ENCODE measurements around the gene INPP5K.

INPP5K gene

DNA sequence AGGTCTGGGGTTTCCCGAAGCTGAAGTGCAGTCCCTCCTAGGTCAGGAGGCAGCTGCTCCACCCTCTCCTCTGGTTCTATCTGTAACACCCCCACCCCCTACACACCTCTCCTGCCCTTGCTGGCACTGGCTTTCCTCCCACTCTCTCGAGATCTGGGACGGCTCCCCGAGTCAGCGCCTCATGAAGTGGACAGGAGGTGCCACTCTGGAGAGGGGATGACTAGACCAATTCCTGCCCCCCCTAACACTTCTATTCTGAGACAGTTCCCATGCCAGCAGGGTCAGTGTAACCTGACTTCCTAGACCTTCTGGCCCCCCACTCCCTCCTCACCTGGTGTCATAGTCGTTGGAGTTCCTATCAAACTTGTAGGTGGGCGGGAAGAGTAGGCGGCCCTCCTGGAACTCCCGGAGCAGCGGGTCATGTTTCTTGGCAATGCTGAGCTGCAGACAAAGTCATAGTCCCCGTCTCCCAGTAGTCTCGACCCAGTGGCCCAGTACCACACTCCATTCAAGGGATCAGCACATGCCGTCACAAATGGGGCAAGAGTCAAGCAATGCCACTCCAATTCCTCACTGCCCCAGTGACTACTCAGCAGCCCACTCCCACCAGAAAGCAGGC, 9.7 kb downstream of the INPP5K start:
- Histone ChIP-seq H3K27me3 (ENCODE audit: insufficient read depth, poor library complexity, severe bottlenecking) (no peaks in the 10 kb centered on the region), H3K36me3 (ENCODE audit: low read depth) (no peaks in the 10 kb centered on the region), H3K9me3 (ENCODE audit: severe bottlenecking) (no peaks in the 10 kb centered on the region), H3K27ac (ENCODE audit: poor library complexity, severe bottlenecking) (no peak overlapping the region), H3K4me3 (ENCODE audit: severe bottlenecking) (no peak overlapping the region), H3K4me1 (ENCODE audit: insufficient read depth, poor library complexity, severe bottlenecking) (peaks cover 6% of the 10 kb centered on the region)
- TF ChIP-seq, protein P1, sequence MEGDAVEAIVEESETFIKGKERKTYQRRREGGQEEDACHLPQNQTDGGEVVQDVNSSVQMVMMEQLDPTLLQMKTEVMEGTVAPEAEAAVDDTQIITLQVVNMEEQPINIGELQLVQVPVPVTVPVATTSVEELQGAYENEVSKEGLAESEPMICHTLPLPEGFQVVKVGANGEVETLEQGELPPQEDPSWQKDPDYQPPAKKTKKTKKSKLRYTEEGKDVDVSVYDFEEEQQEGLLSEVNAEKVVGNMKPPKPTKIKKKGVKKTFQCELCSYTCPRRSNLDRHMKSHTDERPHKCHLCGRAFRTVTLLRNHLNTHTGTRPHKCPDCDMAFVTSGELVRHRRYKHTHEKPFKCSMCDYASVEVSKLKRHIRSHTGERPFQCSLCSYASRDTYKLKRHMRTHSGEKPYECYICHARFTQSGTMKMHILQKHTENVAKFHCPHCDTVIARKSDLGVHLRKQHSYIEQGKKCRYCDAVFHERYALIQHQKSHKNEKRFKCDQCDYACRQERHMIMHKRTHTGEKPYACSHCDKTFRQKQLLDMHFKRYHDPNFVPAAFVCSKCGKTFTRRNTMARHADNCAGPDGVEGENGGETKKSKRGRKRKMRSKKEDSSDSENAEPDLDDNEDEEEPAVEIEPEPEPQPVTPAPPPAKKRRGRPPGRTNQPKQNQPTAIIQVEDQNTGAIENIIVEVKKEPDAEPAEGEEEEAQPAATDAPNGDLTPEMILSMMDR (IDR thresholded peaks at IDR 0.05; ENCODE audit: poor library complexity, severe bottlenecking) = no peak
- DNase-seq (ENCODE audit: low spot score) (no peak), ATAC-seq (ENCODE audit: low read depth) (no peak)

DNA sequence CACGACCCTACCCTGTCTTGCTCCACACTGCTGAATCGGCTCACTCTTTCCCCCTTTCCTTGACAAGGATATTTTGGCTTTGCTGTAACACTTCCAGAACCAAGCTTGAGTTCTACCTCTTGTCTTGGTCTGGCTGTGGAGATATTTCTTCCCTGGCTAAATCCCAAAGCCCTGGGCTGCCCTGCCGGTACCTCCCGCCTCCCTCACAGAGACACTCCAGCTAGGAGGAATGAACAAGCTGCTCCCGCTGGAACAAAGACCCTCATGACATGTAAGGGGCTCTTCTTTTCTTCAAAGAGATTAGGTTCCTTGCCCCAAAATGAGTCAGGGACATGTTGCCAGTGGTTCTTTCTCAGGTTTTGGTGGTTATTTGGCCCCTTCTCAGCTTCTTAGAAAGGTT, 10.8 kb downstream of the INPP5K start:
- TF ChIP-seq, protein P1 (IDR thresholded peaks at IDR 0.05; ENCODE audit: poor library complexity, severe bottlenecking) = no peak
- DNase-seq (ENCODE audit: low spot score) (no peak), ATAC-seq (ENCODE audit: low read depth) (no peak)
- H3K9me3 ChIP-seq (ENCODE audit: severe bottlenecking) = no peaks in the 10 kb centered on the region
- H3K27me3 ChIP-seq (ENCODE audit: insufficient read depth, poor library complexity, severe bottlenecking) = no peaks in the 10 kb centered on the region
- no peak overlapping the region for H3K27ac ChIP-seq (ENCODE audit: poor library complexity, severe bottlenecking)
- peaks cover 3% of the 10 kb centered on the region for H3K4me1 ChIP-seq (ENCODE audit: insufficient read depth, poor library complexity, severe bottlenecking)
- H3K4me3 ChIP-seq (ENCODE audit: severe bottlenecking) = no peak overlapping the region
- H3K36me3 ChIP-seq (ENCODE audit: low read depth) = no peaks in the 10 kb centered on the region

DNA sequence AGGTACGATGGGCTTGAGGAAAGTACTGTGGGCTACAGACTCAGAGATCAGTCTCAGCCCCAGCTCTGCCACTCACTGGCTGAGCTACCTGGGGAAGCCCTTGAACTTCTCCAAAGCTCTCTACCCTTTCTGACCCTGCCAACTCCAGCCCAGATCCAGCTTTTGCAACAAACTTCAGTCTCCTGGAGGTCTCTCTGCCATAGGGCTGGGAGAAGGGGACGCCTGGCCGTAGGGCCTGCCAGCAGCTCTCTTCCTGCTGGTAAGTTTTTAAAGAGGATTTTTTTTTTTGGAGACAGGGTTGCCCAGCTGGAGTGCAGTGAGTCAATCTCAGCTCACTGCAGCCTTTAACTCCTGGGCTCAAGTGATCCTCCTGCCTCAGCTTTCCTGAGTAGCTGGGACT, 11.5 kb downstream of the INPP5K start:
- Histone ChIP-seq H3K27ac (ENCODE audit: poor library complexity, severe bottlenecking) (no peak overlapping the region), H3K27me3 (ENCODE audit: insufficient read depth, poor library complexity, severe bottlenecking) (no peaks in the 10 kb centered on the region), H3K4me3 (ENCODE audit: severe bottlenecking) (no peak overlapping the region), H3K9me3 (ENCODE audit: severe bottlenecking) (no peaks in the 10 kb centered on the region), H3K4me1 (ENCODE audit: insufficient read depth, poor library complexity, severe bottlenecking) (peaks cover 3% of the 10 kb centered on the region), H3K36me3 (ENCODE audit: low read depth) (no peaks in the 10 kb centered on the region)
- TF ChIP-seq, protein P1 (IDR thresholded peaks at IDR 0.05; ENCODE audit: poor library complexity, severe bottlenecking) = no peak
- no peak for ATAC-seq (ENCODE audit: low read depth)
- DNase-seq (ENCODE audit: low spot score) = no peak

DNA sequence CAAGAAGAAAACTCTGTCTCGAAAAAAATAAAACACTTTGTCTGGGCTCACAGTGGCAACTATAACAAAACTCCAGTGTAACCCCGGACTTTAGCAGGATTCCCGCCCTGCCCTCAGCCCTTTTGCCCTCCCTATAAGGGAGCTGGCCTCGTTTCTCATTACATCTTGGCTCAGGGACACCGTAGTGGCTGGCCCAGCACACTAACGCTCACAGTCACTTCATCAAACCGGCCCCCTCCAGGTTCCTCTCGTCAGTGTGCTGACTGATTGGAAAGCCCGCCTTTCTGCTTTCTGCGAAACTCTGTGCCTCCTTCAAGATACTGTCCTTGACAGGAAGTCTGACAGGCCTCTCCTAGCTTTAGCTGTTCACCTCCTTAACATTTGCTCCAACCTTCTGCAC, 12.7 kb downstream of the INPP5K start:
- no peaks in the 10 kb centered on the region for H3K9me3 ChIP-seq (ENCODE audit: severe bottlenecking)
- ATAC-seq (ENCODE audit: low read depth) (no peak), DNase-seq (ENCODE audit: low spot score) (no peak)
- no peaks in the 10 kb centered on the region for H3K36me3 ChIP-seq (ENCODE audit: low read depth)
- H3K27me3 ChIP-seq (ENCODE audit: insufficient read depth, poor library complexity, severe bottlenecking) = no peaks in the 10 kb centered on the region
- TF ChIP-seq, protein P1 (IDR thresholded peaks at IDR 0.05; ENCODE audit: poor library complexity, severe bottlenecking) = no peak
- no peak overlapping the region for H3K4me3 ChIP-seq (ENCODE audit: severe bottlenecking)
- no peak overlapping the region for H3K27ac ChIP-seq (ENCODE audit: poor library complexity, severe bottlenecking)
- H3K4me1 ChIP-seq (ENCODE audit: insufficient read depth, poor library complexity, severe bottlenecking) = no peaks in the 10 kb centered on the region

DNA sequence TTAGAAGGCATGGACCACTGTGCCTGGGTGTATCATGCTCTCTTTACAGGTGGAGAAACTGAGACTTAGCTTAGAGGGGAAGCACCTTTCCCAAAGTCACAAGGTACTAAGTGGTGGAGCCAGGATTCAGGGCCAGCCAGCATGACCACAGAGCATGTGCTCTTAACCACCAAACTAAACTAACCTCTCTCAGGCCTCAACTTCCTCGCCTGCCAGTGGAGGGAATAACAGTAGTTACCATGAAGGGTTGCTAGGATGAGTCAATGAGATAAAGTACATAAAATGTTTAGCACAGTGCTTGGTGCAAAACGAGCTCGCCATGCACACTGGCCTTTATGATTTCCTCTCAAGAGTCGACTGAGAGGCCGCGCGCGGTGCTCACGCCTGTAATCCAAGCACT, 17.5 kb downstream of the INPP5K start:
- H3K27ac ChIP-seq (ENCODE audit: poor library complexity, severe bottlenecking) = peak overlapping the region; percentile 18
- no peak for ATAC-seq (ENCODE audit: low read depth)

More for the DNA sequence above, 17.5 kb downstream of the INPP5K start:
- Histone ChIP-seq H3K9me3 (ENCODE audit: severe bottlenecking) (no peaks in the 10 kb centered on the region), H3K36me3 (ENCODE audit: low read depth) (no peaks in the 10 kb centered on the region), H3K4me1 (ENCODE audit: insufficient read depth, poor library complexity, severe bottlenecking) (no peaks in the 10 kb centered on the region), H3K4me3 (ENCODE audit: severe bottlenecking) (no peak overlapping the region), H3K27me3 (ENCODE audit: insufficient read depth, poor library complexity, severe bottlenecking) (no peaks in the 10 kb centered on the region)
- DNase-seq (ENCODE audit: low spot score) = no peak
- TF ChIP-seq, protein P1 (IDR thresholded peaks at IDR 0.05; ENCODE audit: poor library complexity, severe bottlenecking) = no peak
